Renal cortical epithelial cell (primary cell): Measurements from ENCODE around the gene PAM. TPM values are rescaled to one million over a fixed set of nuclear protein-coding genes. Genes with fewer than 3 reads are reported as not detected.

Experiments
- DNase-seq: peaks from one replicate; pipeline ENCODE4 v3.0.0-alpha.2; 2011; ENCODE audit warnings: low read depth
- total RNA-seq: library from RNA; depleted of rRNA; stranded (reverse); fragments of >200 nt; gene quantifications from 2 replicates; pipeline ENCODE4 v1.2.3, GENCODE V29; 2014

PAM gene
- total RNA-seq, 1 donor from 2014 or later: 963 TPM

- DNase-seq: no peak
Measured at GRCh38 chr5:102937894-102938293, 182.8 kb downstream of the PAM start.

GRCh38 chr5:102941111-102941510, 186.0 kb downstream of the PAM start:
- DNase-seq: no peak

- DNase-seq: no peak
Measured at GRCh38 chr5:102946414-102946813, 191.3 kb downstream of the PAM start.

GRCh38 chr5:102946971-102947370, 191.9 kb downstream of the PAM start:
- no peak for DNase-seq

- no peak for DNase-seq
Measured at GRCh38 chr5:102955488-102955887, 200.4 kb downstream of the PAM start.

- DNase-seq: no peak
Measured at GRCh38 chr5:102956599-102956998, 201.5 kb downstream of the PAM start.

GRCh38 chr5:102957141-102957540, 202.0 kb downstream of the PAM start:
- no peak for DNase-seq

- DNase-seq: peak; percentile 63
Measured at GRCh38 chr5:102958481-102959011, 203.4 kb downstream of the PAM start.

- peak; percentile 95 for DNase-seq
Measured at GRCh38 chr5:102959055-102959454, 203.9 kb downstream of the PAM start.

GRCh38 chr5:102961671-102962070, 206.6 kb downstream of the PAM start:
- DNase-seq: no peak

GRCh38 chr5:102965653-102966052, 210.5 kb downstream of the PAM start:
- DNase-seq: no peak

GRCh38 chr5:102969641-102970040, 214.5 kb downstream of the PAM start:
- DNase-seq: no peak

GRCh38 chr5:102971676-102972293, 216.7 kb downstream of the PAM start:
- DNase-seq: peak; percentile 62

GRCh38 chr5:102974177-102974576, 219.1 kb downstream of the PAM start:
- DNase-seq: no peak

GRCh38 chr5:102975045-102975444, 219.9 kb downstream of the PAM start:
- no peak for DNase-seq

GRCh38 chr5:102975457-102976182, 220.5 kb downstream of the PAM start:
- no peak for DNase-seq

GRCh38 chr5:102981957-102982635, 227.0 kb downstream of the PAM start:
- DNase-seq: no peak

- no peak for DNase-seq
Measured at GRCh38 chr5:102986074-102986473, 231.0 kb downstream of the PAM start.

GRCh38 chr5:102988459-102988858, 233.4 kb downstream of the PAM start:
- no peak for DNase-seq

GRCh38 chr5:102991802-102992201, 236.7 kb downstream of the PAM start:
- no peak for DNase-seq

GRCh38 chr5:102996011-102996575, 241.0 kb downstream of the PAM start:
- no peak for DNase-seq

- DNase-seq: no peak
Measured at GRCh38 chr5:102998224-102998623, 243.1 kb downstream of the PAM start.
